Brain pericyte (primary cell): ENCODE data around the gene ZC3H12C.
A peak's percentile ranks its signal among the peaks of the same experiment; 100 is the strongest.
"Not testable (repeated sequence)": the region's sequence is repeated elsewhere in the genome, so short reads cannot be mapped to it uniquely, and the experiment has no call there.

Source experiments
- DNase-seq: peaks from one replicate; pipeline ENCODE4 v3.0.0-alpha.2; 2012; ENCODE audit warnings: low read depth, low spot score

The ZC3H12C gene

DNA sequence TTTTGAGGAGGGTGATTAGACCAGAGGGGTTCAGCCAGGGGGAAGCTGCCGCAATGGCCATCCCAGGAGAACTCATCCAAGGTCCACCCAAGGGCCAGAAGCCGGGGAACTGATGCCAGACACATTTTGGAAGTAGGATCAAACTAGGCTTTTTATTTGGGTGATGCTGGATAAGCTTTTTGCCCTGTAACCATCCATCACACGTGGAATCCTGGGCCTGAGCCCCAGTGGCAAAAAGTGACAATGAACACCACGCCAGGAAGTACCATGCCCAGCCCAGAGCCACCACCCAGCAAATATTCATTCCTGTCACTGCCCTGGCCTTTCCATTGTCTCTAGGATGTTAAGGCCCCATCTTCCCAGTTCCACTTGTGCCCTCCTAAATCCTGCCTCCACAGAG is 85.9 kb downstream of the ZC3H12C start:
- no peak for DNase-seq

DNA sequence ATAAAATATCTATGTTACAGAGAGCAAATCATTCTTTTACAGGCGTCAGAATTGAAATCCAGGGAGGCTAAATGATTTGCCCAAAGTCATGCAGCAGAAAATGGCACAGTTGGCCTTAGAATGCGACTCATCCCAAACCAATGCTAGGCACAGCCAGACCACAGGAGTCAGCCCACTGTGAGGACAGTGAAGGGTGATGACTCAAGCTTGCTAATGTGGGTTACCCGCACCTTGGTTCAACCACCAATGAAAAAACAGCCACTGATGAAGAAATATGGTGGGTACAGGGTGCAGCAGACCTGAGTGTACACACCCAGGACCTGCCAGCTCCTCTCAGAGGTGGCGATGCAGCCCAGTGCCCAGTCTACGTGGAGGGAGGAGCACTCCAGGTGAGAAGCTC is 89.7 kb downstream of the ZC3H12C start:
- no peak for DNase-seq

DNA sequence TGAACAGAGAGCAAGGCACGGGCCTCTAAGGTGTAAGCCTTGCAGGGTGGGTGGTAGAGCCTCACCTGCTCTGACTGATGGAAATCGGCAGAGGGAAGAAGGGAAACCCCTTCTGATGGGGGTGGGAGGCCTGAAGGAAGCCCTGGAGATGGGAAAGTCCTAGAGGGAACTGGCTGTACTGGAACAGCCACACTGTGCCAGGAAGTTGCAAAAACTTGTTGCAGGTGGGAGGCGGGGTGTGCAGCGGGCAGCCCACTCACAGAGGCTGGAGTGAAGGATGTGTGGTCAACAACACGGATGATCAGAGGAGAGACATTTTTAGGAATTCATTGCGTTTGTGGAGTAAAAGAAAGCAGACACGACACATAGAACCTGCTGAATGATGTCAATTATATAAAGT is 91.3 kb downstream of the ZC3H12C start:
- no peak for DNase-seq

DNA sequence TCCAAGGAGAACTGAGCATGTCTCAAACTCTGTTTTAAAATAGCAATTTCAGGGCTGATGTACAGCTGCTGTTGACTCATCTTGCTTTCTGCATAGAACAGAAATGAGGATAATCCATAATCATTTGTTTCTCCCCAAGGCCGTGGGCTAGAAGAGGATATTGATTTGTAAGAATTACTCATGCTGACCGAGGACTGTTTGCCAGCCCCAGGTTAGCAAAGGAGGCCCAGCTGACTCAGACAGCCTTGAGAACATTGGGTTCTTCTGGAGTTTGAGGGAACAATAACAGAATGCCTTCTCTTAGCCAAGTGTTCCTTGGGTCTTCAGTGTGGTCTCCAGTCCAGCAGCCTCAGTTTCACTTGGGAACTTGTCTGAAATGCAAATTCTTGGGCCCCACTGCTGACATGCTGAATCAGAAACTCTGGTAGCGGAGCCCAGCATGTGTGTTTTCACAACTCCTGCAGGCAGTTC is 92.0 kb downstream of the ZC3H12C start:
- peak; percentile 56 for DNase-seq

DNA sequence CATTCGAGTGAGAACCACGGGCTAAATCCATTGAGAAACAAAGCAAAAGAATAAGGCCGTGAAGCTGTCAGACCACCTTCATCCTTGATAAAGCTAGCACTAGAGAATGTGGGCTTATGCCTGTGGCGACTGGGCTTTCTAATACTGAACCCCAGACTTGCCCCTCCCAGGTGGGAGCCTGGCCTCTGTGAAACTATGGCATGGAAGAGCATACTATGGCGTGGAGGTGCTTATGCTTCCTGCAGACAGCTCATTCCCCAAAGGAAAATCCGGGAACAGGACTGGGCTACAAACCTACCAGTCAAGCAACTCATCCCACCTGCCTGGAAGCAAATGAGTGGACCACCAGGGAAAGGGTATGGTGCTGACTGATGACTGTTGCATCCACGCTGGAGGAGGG is 92.4 kb downstream of the ZC3H12C start:
- no peak for DNase-seq

DNA sequence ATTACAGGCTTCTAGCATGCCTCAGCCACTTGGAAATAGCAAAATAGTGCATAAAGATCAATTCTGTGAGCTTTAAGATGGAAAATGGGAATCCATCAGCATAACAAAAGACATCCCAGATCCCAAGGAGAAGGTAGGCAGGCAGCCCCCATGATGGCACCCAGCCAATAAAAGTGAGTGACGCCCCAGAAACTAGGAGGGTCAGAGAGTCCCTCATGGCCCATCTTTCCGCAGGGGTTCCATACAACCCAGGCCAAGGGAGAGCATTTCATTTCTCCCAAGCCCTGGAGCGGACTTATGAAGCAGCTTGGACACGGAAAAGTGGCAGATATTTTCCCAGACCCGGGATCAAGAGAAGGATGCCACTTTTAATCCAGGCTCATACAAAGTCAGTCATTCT is 93.3 kb downstream of the ZC3H12C start:
- DNase-seq, result no peak

DNA sequence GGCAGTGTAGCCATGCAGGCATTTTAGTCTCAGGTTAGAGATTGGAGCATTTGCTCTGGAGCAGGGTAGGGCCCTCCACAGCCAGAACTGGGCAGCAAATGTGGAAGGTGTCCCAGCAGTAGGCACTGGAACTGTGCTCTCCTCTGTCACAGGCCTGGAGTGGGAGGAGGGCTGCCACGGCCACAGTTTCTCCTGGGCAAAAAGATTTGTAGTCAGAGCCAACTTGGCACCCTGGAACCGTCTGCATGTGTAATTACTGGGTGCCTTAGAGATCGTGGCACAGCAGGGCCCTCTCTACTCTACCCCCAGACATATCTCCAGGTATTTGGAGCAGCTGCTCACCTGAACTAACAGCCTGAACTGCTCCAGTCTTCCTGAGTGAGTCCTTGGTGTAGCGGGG is 93.7 kb downstream of the ZC3H12C start:
- no peak for DNase-seq

DNA sequence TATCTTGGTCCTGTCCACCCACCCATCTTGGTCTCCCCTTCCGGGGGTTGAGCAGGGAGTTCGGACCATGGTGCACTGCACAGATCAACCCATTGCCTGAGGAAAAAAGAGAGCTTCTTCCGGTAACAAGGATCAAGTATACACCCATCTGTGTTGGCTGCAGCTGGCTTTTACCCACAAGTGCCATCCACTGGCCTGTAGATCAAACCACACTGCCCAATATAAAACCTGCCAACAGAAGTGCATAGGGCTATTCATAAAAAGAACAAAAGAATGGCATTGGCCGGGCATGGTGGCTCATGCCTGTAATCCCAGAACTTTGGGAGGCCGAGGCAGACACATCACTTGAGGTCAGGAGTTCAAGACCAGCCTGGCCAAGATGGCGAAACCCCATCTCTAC is 94.5 kb downstream of the ZC3H12C start:
- DNase-seq, result no peak

DNA sequence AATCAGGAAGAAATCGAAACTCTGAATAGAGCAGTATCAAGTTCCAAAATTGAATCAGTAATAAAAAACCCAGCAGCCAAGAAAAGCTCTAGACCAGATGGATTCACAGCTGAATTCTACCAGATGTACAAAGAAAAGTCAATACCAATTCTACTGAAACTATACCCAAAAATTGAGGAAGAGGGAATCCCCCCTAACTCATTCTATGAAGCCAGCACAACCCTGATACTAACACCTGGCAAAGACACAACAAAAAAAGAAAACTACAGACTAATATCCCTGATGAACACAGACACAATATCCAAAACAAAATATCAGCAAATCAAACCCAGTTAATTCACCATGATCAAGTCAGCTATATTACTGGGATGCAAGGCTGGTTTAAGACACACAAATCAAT is 97.7 kb downstream of the ZC3H12C start:
- DNase-seq, result no peak

DNA sequence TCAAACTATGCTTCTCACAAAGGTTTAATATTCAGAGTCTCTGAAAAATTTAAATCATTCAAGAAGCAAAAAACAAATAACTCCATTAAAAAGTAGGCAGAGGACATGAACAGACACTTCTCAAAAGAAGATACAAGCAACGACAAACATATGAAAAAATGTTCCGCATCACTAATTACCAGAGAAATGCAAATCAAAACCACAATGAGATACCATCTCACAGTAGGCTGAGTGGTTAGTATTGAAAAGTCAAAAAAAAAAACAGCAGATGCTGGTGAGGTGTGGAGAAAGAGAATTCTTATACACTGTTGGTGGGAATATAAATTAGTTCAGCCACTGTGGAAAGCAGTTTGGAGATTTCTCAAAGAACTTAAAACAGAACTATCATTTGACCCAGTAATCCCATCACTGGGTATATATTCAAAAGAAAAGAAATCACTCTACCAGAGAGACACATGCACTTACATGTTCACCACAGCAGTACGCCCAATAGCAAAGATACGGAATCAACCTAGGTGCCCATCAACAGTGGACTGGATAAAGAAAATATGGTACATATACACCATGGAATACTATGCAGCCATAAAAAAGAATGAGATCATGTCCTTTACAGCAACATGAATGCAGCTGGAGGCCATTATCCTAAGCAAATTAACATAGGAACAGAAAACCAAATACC is 99.6 kb downstream of the ZC3H12C start:
- DNase-seq, result not testable (repeated sequence)

DNA sequence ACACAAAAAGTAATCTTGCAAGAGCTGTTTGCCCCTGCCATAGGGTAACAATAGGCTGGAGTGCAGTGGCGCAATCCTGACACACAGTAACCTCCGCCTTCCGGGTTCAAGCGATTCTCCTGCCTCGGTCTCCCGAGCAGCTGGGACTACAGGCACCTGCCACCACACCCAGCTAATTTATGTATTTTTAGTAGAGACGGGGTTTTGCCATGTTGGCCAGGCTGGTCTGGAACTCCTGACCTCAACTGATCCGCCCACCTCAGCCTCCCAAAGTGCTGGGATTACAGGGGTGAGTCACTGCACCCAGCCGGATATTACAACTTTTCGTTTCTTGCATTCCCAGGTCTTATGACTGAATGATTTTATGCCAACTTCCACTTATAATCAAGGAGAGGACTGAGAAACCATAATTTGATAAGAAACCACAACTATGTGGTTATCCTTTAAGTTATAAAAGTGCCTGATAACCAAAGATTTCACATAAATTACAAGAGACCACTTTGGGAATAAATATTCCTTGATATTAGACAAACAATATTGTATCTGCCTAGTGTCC is 101.1 kb downstream of the ZC3H12C start:
- DNase-seq, result not testable (repeated sequence)

DNA sequence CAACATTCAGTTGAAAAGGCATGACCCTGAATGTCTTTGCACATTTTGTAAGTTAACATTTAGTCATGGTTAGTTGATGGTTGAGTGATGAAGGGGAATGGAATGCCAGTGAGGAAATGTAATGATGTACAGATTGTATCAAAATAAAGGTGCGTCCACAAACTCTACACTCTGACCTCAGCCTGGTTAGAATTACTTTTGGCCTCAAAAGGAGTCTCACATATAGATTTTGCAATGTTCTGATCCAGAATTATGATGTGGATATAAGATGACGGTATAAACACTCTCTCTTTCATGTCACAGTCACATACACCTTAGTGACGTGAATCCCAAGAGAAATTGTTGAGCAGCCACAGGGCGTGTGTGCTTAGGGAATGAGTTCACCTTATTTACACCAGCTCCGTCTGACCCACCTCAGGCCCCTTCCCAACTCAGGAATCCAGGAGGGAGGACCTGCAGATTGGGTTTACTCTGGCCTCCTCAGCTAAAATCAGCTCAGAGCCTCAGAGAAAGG is 103.1 kb downstream of the ZC3H12C start:
- DNase-seq, result no peak

DNA sequence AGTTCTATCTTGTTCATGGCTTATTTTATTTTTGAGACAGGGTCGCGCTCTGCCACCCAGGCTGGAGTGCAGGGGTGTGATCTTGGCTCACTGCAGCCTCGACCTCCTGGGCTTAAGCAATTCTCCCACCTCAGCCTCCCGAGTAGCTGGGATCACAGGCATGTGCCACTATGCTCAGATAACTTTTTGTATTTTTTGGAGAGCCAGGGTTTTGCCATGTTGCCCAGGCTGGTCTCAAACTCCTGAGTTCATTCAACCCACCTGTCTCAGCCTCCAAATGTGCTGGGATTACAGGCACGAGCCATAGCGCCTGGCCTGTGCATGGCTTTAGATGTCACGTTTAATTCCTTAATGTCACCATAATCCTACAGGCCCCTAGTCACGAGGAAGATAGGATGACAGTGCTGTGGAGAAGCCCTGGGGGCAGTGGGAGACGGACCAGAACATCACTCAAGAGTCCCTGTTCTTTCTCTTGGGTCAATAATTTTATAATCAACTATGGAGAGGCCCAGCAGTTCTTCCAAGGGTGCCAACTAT is 103.8 kb downstream of the ZC3H12C start:
- no peak for DNase-seq

DNA sequence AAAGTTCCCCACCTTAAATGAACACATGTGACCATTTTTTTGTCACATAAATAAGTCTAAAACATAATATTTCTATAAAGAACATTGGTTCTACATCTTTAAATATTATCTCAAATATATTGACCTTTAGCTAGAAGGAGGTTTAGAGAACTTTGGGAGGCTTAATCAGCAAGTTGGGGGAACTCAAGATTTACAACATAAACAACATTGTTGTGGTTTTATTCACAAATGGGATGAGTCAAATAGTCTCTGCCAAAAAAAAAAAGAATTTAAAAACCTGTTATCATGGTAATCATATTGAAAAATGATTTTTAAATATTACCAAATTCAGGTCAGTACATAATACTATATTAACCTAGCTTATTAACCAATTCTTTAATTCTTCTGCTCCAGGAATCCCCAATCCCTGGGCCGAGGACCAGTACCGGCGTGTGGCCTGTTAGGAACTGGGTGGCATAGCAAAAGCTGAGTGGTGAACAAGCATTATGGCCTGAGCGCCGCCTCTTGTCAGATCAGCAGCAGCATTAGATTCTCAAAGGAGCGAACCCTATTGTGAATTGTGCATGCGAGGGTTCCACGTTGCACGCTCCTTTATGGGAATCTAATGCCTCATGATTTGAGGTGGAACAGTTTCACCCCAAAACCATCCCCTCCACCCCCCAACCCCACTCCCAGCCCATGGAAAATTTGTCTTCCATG is 105.0 kb downstream of the ZC3H12C start:
- DNase-seq, result no peak

DNA sequence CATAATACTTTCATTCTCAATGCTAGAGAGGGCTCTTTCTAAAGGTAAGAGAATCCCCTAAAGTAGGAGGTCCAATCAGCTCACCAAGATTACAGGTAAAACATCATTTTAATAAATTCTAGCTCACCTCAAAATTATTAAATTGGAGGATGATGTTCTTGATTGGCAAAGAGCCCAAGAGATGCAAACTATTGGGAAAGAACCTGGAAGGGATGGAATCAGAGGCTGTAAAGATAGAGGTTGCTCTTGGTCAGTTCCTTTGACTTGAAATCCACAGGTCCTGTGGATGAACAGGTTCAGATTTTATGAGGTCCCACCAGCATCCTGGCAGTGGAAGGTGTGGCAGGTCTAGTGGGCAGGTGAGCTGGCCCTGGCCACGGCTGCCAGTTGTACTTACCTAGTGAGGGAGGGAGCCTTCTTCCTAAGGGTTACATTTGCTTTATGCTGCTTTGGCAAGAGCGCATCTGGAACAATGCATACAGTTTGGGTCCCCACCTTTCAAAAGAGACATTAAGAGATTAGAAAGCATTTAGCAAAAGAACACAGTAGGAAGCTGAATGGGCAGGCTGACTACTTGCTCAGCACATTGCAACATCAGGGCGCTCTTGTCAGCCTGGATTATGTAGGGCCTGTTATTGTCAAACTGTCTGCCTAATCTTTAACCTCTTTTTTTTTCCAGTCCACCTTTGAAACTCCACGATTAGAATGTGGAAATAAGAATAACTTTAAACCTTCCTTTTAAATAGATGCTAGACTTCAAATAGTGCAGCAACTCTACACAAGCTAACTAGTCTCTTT is 106.2 kb downstream of the ZC3H12C start:
- DNase-seq, result no peak

DNA sequence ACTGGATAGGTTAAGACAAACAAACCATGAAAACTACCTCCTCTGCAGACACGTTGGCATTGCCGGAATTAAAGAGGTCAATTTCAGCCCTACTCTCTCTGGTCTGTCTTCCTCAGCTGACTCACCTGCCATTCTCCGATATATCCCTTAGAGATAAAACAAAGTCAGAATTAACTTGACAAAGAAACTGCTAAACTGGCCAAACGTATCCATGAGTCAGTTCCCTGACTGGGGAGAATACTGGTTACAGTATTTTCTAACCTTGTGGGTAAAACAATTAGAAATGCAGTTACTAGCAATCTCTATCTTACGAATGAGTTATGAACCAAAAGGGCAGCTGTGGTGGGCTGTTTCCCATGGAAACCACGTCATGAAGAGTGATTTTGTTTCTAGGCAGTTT is 107.0 kb downstream of the ZC3H12C start:
- no peak for DNase-seq

DNA sequence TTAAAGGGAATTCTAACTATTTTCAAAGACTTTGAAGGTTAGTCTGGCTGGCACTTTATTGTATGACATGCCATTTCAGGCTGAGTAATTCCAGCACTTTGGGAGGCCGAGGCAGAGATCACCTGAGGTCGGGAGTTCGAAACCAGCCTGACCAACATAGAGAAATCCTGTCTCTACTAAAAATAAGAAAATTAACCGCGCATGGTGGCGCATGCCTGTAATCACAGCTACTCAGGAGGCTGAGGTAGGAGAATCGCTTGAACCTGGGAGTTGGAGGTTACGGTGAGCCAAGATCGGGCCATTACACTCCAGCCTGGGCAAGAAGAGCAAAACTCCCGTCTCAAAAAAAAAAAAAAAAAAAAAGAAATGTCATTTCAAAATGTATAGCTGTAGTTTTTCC is 107.6 kb downstream of the ZC3H12C start:
- no peak for DNase-seq

DNA sequence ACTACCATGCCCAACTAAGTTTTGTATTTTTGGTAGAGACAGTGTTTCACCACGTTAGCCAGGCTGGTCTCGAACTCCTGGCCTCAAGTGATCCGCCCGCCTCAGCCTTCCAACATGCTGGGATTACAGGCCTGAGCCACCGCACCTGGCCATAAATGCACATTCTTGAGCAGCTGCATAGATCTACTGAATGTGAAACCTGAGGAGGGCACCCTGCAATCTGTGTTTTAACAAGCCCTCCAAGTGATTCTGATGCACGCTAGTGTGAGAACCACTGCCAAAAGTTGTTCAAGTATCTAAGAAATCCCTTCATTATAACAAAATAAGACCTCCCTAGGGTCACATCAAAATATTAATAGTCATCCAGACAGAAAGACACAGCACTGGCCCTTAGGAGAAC is 113.9 kb downstream of the ZC3H12C start:
- no peak for DNase-seq

DNA sequence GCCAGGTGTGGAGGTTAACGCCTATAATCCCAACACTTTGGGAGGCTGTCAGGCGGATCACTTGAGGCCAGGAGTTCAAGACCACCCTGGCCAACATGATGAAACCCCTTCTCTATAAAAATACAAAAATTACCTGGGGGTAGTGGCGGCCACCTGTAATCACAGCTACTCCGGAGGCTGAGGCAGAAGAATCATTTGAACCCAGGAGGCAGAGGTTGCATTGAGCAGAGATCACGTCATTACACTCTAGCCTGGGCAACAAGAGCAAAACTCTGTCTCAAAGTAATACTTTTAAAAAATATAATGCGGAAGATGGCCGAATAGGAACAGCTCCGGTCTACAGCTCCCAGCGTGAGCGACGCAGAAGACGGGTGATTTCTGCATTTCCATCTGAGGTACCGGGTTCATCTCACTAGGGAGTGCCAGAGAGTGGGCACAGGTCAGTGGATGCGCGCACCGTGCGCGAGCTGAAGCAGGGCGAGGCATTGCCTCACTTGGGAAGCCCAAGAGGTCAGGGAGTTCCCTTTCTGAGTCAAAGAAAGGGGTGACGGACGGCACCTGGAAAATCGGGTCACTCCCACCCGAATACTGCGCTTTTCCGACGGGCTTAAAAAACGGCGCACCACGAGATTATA is 115.6 kb downstream of the ZC3H12C start:
- not testable (repeated sequence) for DNase-seq

DNA sequence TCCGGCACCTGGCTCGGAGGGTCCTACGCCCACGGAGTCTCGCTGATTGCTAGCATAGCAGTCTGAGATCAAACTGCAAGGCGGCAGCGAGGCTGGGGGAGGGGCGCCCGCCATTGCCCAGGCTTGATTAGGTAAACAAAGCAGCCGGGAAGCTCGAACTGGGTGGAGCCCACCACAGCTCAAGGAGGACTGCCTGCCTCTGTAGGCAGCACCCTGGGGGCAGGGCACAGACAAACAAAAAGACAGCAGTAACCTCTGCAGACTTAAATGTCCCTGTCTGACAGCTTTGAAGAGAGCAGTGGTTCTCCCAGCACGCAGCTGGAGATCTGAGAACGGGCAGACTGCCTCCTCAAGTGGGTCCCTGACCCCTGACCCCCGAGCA is 116.1 kb downstream of the ZC3H12C start:
- DNase-seq, result not testable (repeated sequence)

DNA sequence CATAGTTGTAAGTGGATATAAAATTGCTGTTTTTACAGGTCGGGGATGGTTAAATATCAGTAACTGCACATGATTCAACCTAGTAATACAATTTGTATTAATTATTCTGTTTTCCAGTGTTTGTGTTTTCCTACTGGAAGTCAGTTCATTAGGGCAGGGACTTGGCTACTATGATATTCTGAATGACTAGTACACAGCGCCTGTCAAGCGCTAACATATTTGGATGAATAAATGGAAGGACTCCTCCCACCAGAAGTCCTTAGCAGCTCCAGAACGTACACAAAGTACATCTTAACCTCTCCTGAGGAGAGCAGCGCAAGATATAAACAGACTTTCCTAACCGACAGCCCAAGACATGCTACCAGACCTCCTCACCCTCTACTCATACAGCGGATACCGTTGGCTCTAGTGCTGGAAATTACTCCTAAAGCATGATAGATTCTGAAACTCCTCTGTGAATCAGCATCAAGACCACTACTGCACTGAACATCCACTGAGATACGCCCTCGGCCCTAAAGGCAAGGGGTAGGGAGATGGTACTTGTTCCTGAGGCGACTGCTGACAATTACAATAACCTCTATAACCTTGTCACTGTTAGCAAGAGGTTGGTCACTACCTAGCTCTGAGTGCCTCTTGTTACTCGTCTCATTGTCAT is 124.2 kb downstream of the ZC3H12C start:
- no peak for DNase-seq
